HepG2 (cell line): ENCODE results near the gene FAT1. TPM values are rescaled to one million over a fixed set of nuclear protein-coding genes. Genes with fewer than 3 reads are reported as not detected.

Source experiments
- CBX1 ChIP-seq: IDR thresholded peaks from one replicate; pipeline ENCODE4 v1.6.1; 2016; ENCODE audit warnings: antibody characterized with exemption, low read depth
- HDAC1 ChIP-seq: sonication (generic); formaldehyde crosslinking; IDR thresholded peaks from 2 replicates; pipeline ENCODE4 v1.5.1; 2020; ENCODE audit warnings: mild to moderate bottlenecking, missing genetic modification reagents
- HNF1A ChIP-seq, 2 experiments: sonication (generic) in 1 of 2; formaldehyde crosslinking in 1 of 2; IDR thresholded peaks; 2 replicates each; pipeline versions ENCODE4 v1.4.0 to v1.6.1; 2016 to 2020; ENCODE audit warnings: borderline replicate concordance in 1 of 2, low read depth in 1 of 2, mild to moderate bottlenecking in 1 of 2, missing genetic modification reagents in 1 of 2
- JUN ChIP-seq: sonication (generic); formaldehyde crosslinking; IDR thresholded peaks from 2 replicates; pipeline ENCODE4 v1.4.0; 2020; ENCODE audit warnings: mild to moderate bottlenecking, missing genetic modification reagents
- KLF12 ChIP-seq: sonication (generic); formaldehyde crosslinking; IDR thresholded peaks from 2 replicates; pipeline ENCODE4 v1.4.0; 2020; ENCODE audit warnings: missing genetic modification reagents, borderline replicate concordance
- MYPOP ChIP-seq: sonication (generic); formaldehyde crosslinking; IDR thresholded peaks from 2 replicates; pipeline ENCODE4 v1.8.1; 2023; ENCODE audit warnings: mild to moderate bottlenecking, moderate library complexity, missing genetic modification reagents
- REL ChIP-seq: sonication (generic); formaldehyde crosslinking; conservative IDR thresholded peaks from 2 replicates; pipeline ENCODE4 v1.8.0; 2022; ENCODE audit warnings: mild to moderate bottlenecking, missing genetic modification reagents, moderate library complexity
- SP5 ChIP-seq: IDR thresholded peaks from 2 replicates; pipeline ENCODE4 v1.6.1; 2016; ENCODE audit warnings: low read depth, borderline replicate concordance
- ZBED4 ChIP-seq: sonication (generic); formaldehyde crosslinking; IDR thresholded peaks from 2 replicates; pipeline ENCODE4 v1.4.0; 2020; ENCODE audit warnings: missing genetic modification reagents, borderline replicate concordance
- ZBTB42 ChIP-seq: sonication (generic); formaldehyde crosslinking; IDR thresholded peaks from 2 replicates; pipeline ENCODE4 v1.5.0; 2020; ENCODE audit warnings: mild to moderate bottlenecking, missing genetic modification reagents
- ZFP41 ChIP-seq: sonication (generic); formaldehyde crosslinking; IDR thresholded peaks from 2 replicates; pipeline ENCODE4 v1.4.0; 2020; ENCODE audit warnings: mild to moderate bottlenecking, missing genetic modification reagents, borderline replicate concordance
- ZFP91 ChIP-seq: sonication (generic); formaldehyde crosslinking; IDR thresholded peaks from 2 replicates; pipeline ENCODE4 v1.9.0; 2022; ENCODE audit warnings: missing genetic modification reagents, mild to moderate bottlenecking, borderline replicate concordance
- ZMYM4 ChIP-seq: sonication (generic); formaldehyde crosslinking; IDR thresholded peaks from 2 replicates; pipeline ENCODE4 v1.8.1; 2023; ENCODE audit warnings: mild to moderate bottlenecking, missing genetic modification reagents
- ZNF136 ChIP-seq: sonication (generic); formaldehyde crosslinking; IDR thresholded peaks from 2 replicates; pipeline ENCODE4 v1.8.1; 2022; ENCODE audit warnings: low read depth, mild to moderate bottlenecking, moderate library complexity, missing genetic modification reagents
- ZNF883 ChIP-seq: sonication (generic); formaldehyde crosslinking; IDR thresholded peaks from 2 replicates; pipeline ENCODE4 v1.5.1; 2020; ENCODE audit warnings: mild to moderate bottlenecking, missing genetic modification reagents; ENCODE audit errors: not compliant biosample characterization
- polyA plus RNA-seq, 8 experiments: library from polyadenylated mRNA; depleted of rRNA in 3 of 8; stranded (reverse) in 7 of 8; unstranded in 1 of 8; fragments of >200 nt; fragmentation: Illumina TruSeq in 4 of 8; extraction: Trizol in 4 of 8; gene quantifications; 2 replicates each; pipeline versions ENCODE4 v1.2.1 to v1.2.3, GENCODE V29; 2011 to 2016; ENCODE audit warnings: low read depth in 4 of 8, missing spikeins in 1 of 8, mixed read lengths in 1 of 8; ENCODE audit not compliant: insufficient read depth in 1 of 8
- total RNA-seq, 5 experiments: library from RNA; depleted of rRNA; stranded (reverse); fragments of >200 nt; fragmentation: Illumina TruSeq; extraction: Trizol; gene quantifications; 2 replicates each; pipeline ENCODE4 v1.2.3, GENCODE V29; 2016; ENCODE audit warnings: low read depth in 1 of 5
- TF ChIP-seq, protein P1 (sequence below): IDR thresholded peaks from 2 replicates; pipeline ENCODE4 v1.6.1; 2012; ENCODE audit warnings: inconsistent platforms

The FAT1 gene
- total and polyA plus RNA-seq, 2 of the 13 experiments (the other 11 are each of a cell fraction or from before 2014, with no cell fraction given): 185 to 216 TPM

- TF ChIP-seq ZMYM4 (CRISPR knock-in tag): peak; percentile 61
- peak; percentile 48; the same call in 1 of the 2 replicates for TF ChIP-seq ZFP91 (CRISPR knock-in tag)
- TF ChIP-seq, protein P1, sequence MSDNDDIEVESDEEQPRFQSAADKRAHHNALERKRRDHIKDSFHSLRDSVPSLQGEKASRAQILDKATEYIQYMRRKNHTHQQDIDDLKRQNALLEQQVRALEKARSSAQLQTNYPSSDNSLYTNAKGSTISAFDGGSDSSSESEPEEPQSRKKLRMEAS: 0 out of 2 replicates have a peak, but pooled peaks have one; percentile 55
- 0 out of 2 replicates have a peak, but pooled peaks have one; percentile 32 for TF ChIP-seq KLF12 (CRISPR knock-in tag)
- no peak for TF ChIP-seq HNF1A (IDR thresholded peaks at IDR 0.05; ENCODE audit: low read depth)
- TF ChIP-seq HNF1A (CRISPR knock-in tag; IDR thresholded peaks at IDR 0.05; ENCODE audit: borderline replicate concordance): 0 out of 2 replicates have a peak, but pooled peaks have one; percentile 30
- peak; percentile 12 for TF ChIP-seq CBX1
- TF ChIP-seq HDAC1 (CRISPR knock-in tag): peak; percentile 49
- peak; percentile 96 for TF ChIP-seq MYPOP
- TF ChIP-seq REL (CRISPR knock-in tag): 0 out of 2 replicates have a peak, but pooled peaks have one; percentile 12
- no peak for TF ChIP-seq ZNF136 (CRISPR knock-in tag)
- no peak for TF ChIP-seq ZBTB42
- 0 out of 2 replicates have a peak, but pooled peaks have one; percentile 31 for TF ChIP-seq ZFP41 (CRISPR knock-in tag)
- TF ChIP-seq ZNF883: no peak
- TF ChIP-seq SP5 (CRISPR knock-in tag): no peak; the same call in 1 of the 2 replicates
- TF ChIP-seq JUN (CRISPR knock-in tag): no peak
- TF ChIP-seq ZBED4 (CRISPR knock-in tag): peak; percentile 47; the same call in 1 of the 2 replicates
Measured at GRCh38 chr4:186723292-186724057, at the start of gene FAT1 (continued).
